PC-3 (cell line): Measurements from ENCODE around the gene DPM3. TPM values are rescaled to one million over a fixed set of nuclear protein-coding genes. Genes with fewer than 3 reads are reported as not detected.

Experiments
- ATAC-seq: fragments of 200-7000 bp; cut with Tn5 transposase; 2 replicates; pipeline ENCODE4 v1.9.1; 2020; ENCODE audit warnings: mild to moderate bottlenecking, moderate library complexity
- BruUV-seq: library from RNA; stranded (reverse); fragments of 400-500 nt; replicated peaks from 2 replicates; lab custom pipeline; 2021; lab: Mats Ljungman, UMichigan
- CTCF ChIA-PET: fragments of 300-600 bp; sonication (Branson Sonifier 250); formaldehyde crosslinking; loops from one replicate; lab custom pipeline; 2022; ENCODE audit warnings: antibody characterized with exemption; lab: Charles Lee
- POLR2A ChIA-PET: fragments of 300-600 bp; sonication (Branson Sonifier 250); formaldehyde crosslinking; loops from one replicate; lab custom pipeline; 2022; ENCODE audit warnings: antibody characterized with exemption; ENCODE audit not compliant: unreplicated experiment; lab: Charles Lee
- DNase-seq: peaks from one replicate; pipeline ENCODE4 v3.0.0-alpha.2; 2015
- H2AFZ ChIP-seq: fragments of 300-600 bp; sonication (generic); 2 replicates; pipeline ENCODE4 v1.6.0; 2016; ENCODE audit warnings: antibody characterized with exemption, low read length
- H3F3A ChIP-seq: fragments of 300-600 bp; sonication (generic); one replicate; pipeline ENCODE4 v1.6.0; 2017; ENCODE audit warnings: antibody characterized with exemption, low read length, control low read depth, mild to moderate bottlenecking; ENCODE audit not compliant: unreplicated experiment
- H3K27ac ChIP-seq: fragments of 300-600 bp; sonication (generic); 2 replicates; pipeline ENCODE4 v1.5.1; 2016; ENCODE audit warnings: mild to moderate bottlenecking, low read length
- H3K27me3 ChIP-seq: fragments of 300-600 bp; sonication (generic); 2 replicates; pipeline ENCODE4 v1.6.1; 2016; ENCODE audit warnings: low read length, mixed read lengths
- H3K36me3 ChIP-seq: fragments of 300-600 bp; sonication (generic); 2 replicates; pipeline ENCODE4 v1.6.1; 2016; ENCODE audit warnings: low read depth, mixed run types, low read length, mixed read lengths
- H3K4me1 ChIP-seq: fragments of 300-600 bp; sonication (generic); 2 replicates; pipeline ENCODE4 v1.5.1; 2016; ENCODE audit warnings: low read length; ENCODE audit not compliant: insufficient read depth
- H3K4me2 ChIP-seq: fragments of 300-600 bp; sonication (generic); 2 replicates; pipeline ENCODE4 v1.6.0; 2016; ENCODE audit warnings: low read length
- H3K4me3 ChIP-seq: fragments of 300-600 bp; sonication (generic); 2 replicates; pipeline ENCODE4 v1.5.1; 2016; ENCODE audit warnings: mild to moderate bottlenecking, low read length, mixed read lengths
- H3K79me2 ChIP-seq: fragments of 300-600 bp; sonication (generic); 2 replicates; pipeline ENCODE4 v1.6.1; 2017; ENCODE audit warnings: low read length, mixed read lengths
- H3K9ac ChIP-seq: fragments of 300-600 bp; sonication (generic); 2 replicates; pipeline ENCODE4 v1.6.0; 2016; ENCODE audit warnings: mild to moderate bottlenecking, low read length
- H3K9me2 ChIP-seq: fragments of 300-600 bp; sonication (generic); replicated peaks from 2 replicates; pipeline ENCODE4 v1.6.1; 2016; ENCODE audit warnings: mixed run types, low read length, mixed read lengths
- H3K9me3 ChIP-seq: fragments of 300-600 bp; sonication (generic); 2 replicates; pipeline ENCODE4 v1.6.1; 2016; ENCODE audit warnings: low read length, mixed read lengths
- H4K20me1 ChIP-seq: fragments of 300-600 bp; sonication (generic); 2 replicates; pipeline ENCODE4 v1.6.1; 2016; ENCODE audit warnings: low read length, mixed read lengths
- CTCF ChIP-seq: fragments of 300-600 bp; sonication (generic); conservative IDR thresholded peaks from 2 replicates; pipeline ENCODE4 v1.5.1; 2017; ENCODE audit warnings: antibody characterized with exemption, low read depth, mild to moderate bottlenecking, low read length
- EZH2 ChIP-seq: fragments of 300-600 bp; sonication (generic); IDR thresholded peaks from one replicate; pipeline ENCODE4 v1.6.1; 2017; ENCODE audit warnings: antibody characterized with exemption, mild to moderate bottlenecking, low read length; ENCODE audit not compliant: unreplicated experiment
- EZH2phosphoT487 ChIP-seq: fragments of 300-600 bp; sonication (generic); IDR thresholded peaks from 2 replicates; pipeline ENCODE4 v1.6.1; 2018; ENCODE audit warnings: mild to moderate bottlenecking, antibody characterized with exemption, low read length, borderline replicate concordance
- intact Hi-C: fragments of 100-400 bp; cut with micrococcal nuclease; formaldehyde crosslinking; loops from 2 replicates; pipeline ENCODE4 v1.9.0; 2023
- total RNA-seq: library from RNA; depleted of rRNA; stranded (reverse); fragments of >200 nt; gene quantifications from 2 replicates; pipeline ENCODE4 v1.2.3, GENCODE V29; 2014

The DPM3 gene
- total RNA-seq, 1 experiment from 2014 or later, result 74.3 TPM

GRCh38 chr1:155183775-155184221 is 43.5 kb upstream of the DPM3 start:
- H3K27me3 ChIP-seq, result no peaks in the 10 kb centered on the region
- H3K4me3 ChIP-seq, result no peak overlapping the region
- H3K36me3 ChIP-seq, result no peaks in the 10 kb centered on the region; the same call in 1 of the 2 replicates
- no peak for DNase-seq
- intact Hi-C loops, result no loop called here
- no peaks in the 10 kb centered on the region for H3K9me2 ChIP-seq
- ATAC-seq, result no peak
- H3K4me2 ChIP-seq, result no peak overlapping the region
- BruUV-seq, result no TSS peak
- ChIA-PET POLR2A (no interaction called here), CTCF (no interaction called here)
- H3K9ac ChIP-seq, result no peak overlapping the region
- H3K79me2 ChIP-seq, result no peaks in the 10 kb centered on the region
- no peak overlapping the region for H2AFZ ChIP-seq
- H3K9me3 ChIP-seq, result no peaks in the 10 kb centered on the region
- peaks cover 3% of the 10 kb centered on the region for H3F3A ChIP-seq
- H4K20me1 ChIP-seq, result no peaks in the 10 kb centered on the region
- no peak overlapping the region for H3K27ac ChIP-seq
- H3K4me1 ChIP-seq, result no peaks in the 10 kb centered on the region
- TF ChIP-seq CTCF (no peak), EZH2phosphoT487 (no peak), EZH2 (no peak)

- Histone ChIP-seq H3K4me3 (no peak overlapping the region), H3K9me2 (no peaks in the 10 kb centered on the region), H3K27me3 (no peaks in the 10 kb centered on the region), H2AFZ (no peak overlapping the region), H3K9ac (no peak overlapping the region), H4K20me1 (no peaks in the 10 kb centered on the region), H3K27ac (no peak overlapping the region), H3K4me2 (no peak overlapping the region), H3K79me2 (no peaks in the 10 kb centered on the region), H3K36me3 (no peaks in the 10 kb centered on the region; the same call in 1 of the 2 replicates), H3K9me3 (no peaks in the 10 kb centered on the region), H3F3A (peaks cover 3% of the 10 kb centered on the region), H3K4me1 (peaks cover 8% of the 10 kb centered on the region)
- DNase-seq (no peak), ATAC-seq (no peak)
- intact Hi-C loops, result no loop called here
- no peak for TF ChIP-seq EZH2phosphoT487
- TF ChIP-seq EZH2, result no peak
- TF ChIP-seq CTCF, result no peak
- no TSS peak for BruUV-seq
- POLR2A ChIA-PET, result no interaction called here
- CTCF ChIA-PET, result no interaction called here
Measured at GRCh38 chr1:155182052-155182550, 41.8 kb upstream of the DPM3 start.

- H3K9ac ChIP-seq, result no peak overlapping the region
- H3K27me3 ChIP-seq, result no peaks in the 10 kb centered on the region
- H3K9me3 ChIP-seq, result no peaks in the 10 kb centered on the region
- no peaks in the 10 kb centered on the region; the same call in 1 of the 2 replicates for H3K36me3 ChIP-seq
- peaks cover 3% of the 10 kb centered on the region for H3F3A ChIP-seq
- H3K27ac ChIP-seq, result no peak overlapping the region
- peaks cover 13% of the 10 kb centered on the region for H3K4me1 ChIP-seq
- no peak for TF ChIP-seq EZH2phosphoT487
- TF ChIP-seq EZH2, result no peak
- no peak for TF ChIP-seq CTCF
- no peak overlapping the region for H2AFZ ChIP-seq
- ChIA-PET CTCF (no interaction called here), POLR2A (no interaction called here)
- H3K79me2 ChIP-seq, result no peaks in the 10 kb centered on the region
- H3K4me3 ChIP-seq, result no peak overlapping the region
- no peak overlapping the region for H3K4me2 ChIP-seq
- DNase-seq (no peak), ATAC-seq (no peak)
- H3K9me2 ChIP-seq, result no peaks in the 10 kb centered on the region
- intact Hi-C loops, result no loop called here
- no peaks in the 10 kb centered on the region for H4K20me1 ChIP-seq
- BruUV-seq, result no TSS peak
Measured at GRCh38 chr1:155181371-155182051, 41.2 kb upstream of the DPM3 start.
